Lung (tissue), 12 donors: ENCODE data around the gene COG7. TPM values are rescaled to one million over a fixed set of nuclear protein-coding genes. Genes with fewer than 3 reads are reported as not detected.

Experiments
- ATAC-seq: fragments of 200-7000 bp; cut with Tn5 transposase; one replicate; pipeline ENCODE4 v1.9.1; 2020; ENCODE audit warnings: moderate number of reproducible peaks; ENCODE audit not compliant: insufficient read depth, low FRiP score
- DNase-seq, 3 donors: peaks; one replicate each; pipeline ENCODE4 v3.0.0-alpha.2; 2013 to 2017
- H3K27ac ChIP-seq, 2 donors: one replicate each; pipeline ENCODE4 v1.5.1; 2013; ENCODE audit warnings: mild to moderate bottlenecking in 2 of 2, moderate library complexity in 2 of 2, control low read depth in 1 of 2, inconsistent platforms in 1 of 2, low read depth in 1 of 2, low read length in 1 of 2
- H3K27me3 ChIP-seq, 3 donors: one replicate each; pipeline ENCODE4 v1.5.1; 2013; ENCODE audit warnings: low read length in 2 of 3; ENCODE audit not compliant: control insufficient read depth in 3 of 3, insufficient read depth in 3 of 3
- H3K36me3 ChIP-seq, 4 donors: one replicate each; pipeline ENCODE4 v1.5.1; 2013; ENCODE audit warnings: low read length in 4 of 4, mild to moderate bottlenecking in 1 of 4, moderate library complexity in 1 of 4; ENCODE audit not compliant: control insufficient read depth in 4 of 4, insufficient read depth in 4 of 4
- H3K4me1 ChIP-seq, 5 donors: one replicate each; pipeline ENCODE4 v1.5.1; 2013; ENCODE audit warnings: low read length in 5 of 5, mild to moderate bottlenecking in 2 of 5, moderate library complexity in 1 of 5; ENCODE audit not compliant: control insufficient read depth in 5 of 5, insufficient read depth in 5 of 5
- H3K4me3 ChIP-seq: one replicate; pipeline ENCODE4 v1.5.1; 2013; ENCODE audit warnings: mild to moderate bottlenecking, control low read depth, moderate library complexity
- H3K9ac ChIP-seq, 2 donors: one replicate each; pipeline ENCODE4 v1.5.1; 2013; ENCODE audit warnings: low read length in 2 of 2, control low read depth in 1 of 2; ENCODE audit not compliant: insufficient read depth in 1 of 2
- H3K9me3 ChIP-seq, 4 donors: one replicate each; pipeline ENCODE4 v1.5.1; 2013; ENCODE audit warnings: low read length in 3 of 4, mild to moderate bottlenecking in 1 of 4, moderate library complexity in 1 of 4; ENCODE audit not compliant: control insufficient read depth in 4 of 4, insufficient read depth in 3 of 4
- CTCF ChIP-seq: IDR thresholded peaks from 2 replicates; pipeline ENCODE4 v1.5.1; 2012; ENCODE audit warnings: mild to moderate bottlenecking; ENCODE audit errors: control extremely low read depth, extremely low read depth
- WGBS, 2 donors: extraction: QIAGEN DNeasy Blood & Tissue Kit; methylation state at CpG; one replicate each; pipeline ENCODE4 v1.1.7; 2013; 5-methylcytosine and 5-hydroxymethylcytosine counted together
- polyA plus RNA-seq, 2 donors: library from polyadenylated mRNA; stranded (reverse); fragments of 200-250 nt; gene quantifications; one replicate each; pipeline ENCODE4 v1.2.1, GENCODE V29; 2013
- total RNA-seq, 2 donors: library from RNA; depleted of rRNA in 1 of 2; stranded (reverse); fragments of >200 nt in 1 of 2; gene quantifications; one replicate each; pipeline ENCODE4 v1.2.1, GENCODE V29; 2014 to 2021
- donor health status: control.
- donor health status: control.
- donor health status: Bipolar disorder and iron deficiency.
- donor health status: healthy.
- donor health status: DM: yes; HTN: yes; CAD: no.

The COG7 gene
- total and polyA plus RNA-seq, 4 donors: 14.9 to 34.0 (median 20.0) TPM

- ATAC-seq (no peak), DNase-seq (no peak)
- H3K9ac ChIP-seq: no peak overlapping the region
- TF ChIP-seq CTCF: no peak
- no peaks in the 10 kb centered on the region for H3K9me3 ChIP-seq
- H3K36me3 ChIP-seq: no peaks in the 10 kb centered on the region
- no peak overlapping the region for H3K4me3 ChIP-seq
- WGBS, 2 donors: 89 to 94% methylated on average over 9 of the region's 9 CpGs
- peaks cover 0 to 3% (median 0%) of the 10 kb centered on the region in 3 donors for H3K27me3 ChIP-seq
- no peaks in the 10 kb centered on the region for H3K4me1 ChIP-seq
- H3K27ac ChIP-seq: no peak overlapping the region
Observed at GRCh38 chr16:23377071-23377931, 75.7 kb downstream of the COG7 start.

GRCh38 chr16:23375643-23376042 lies 77.3 kb downstream of the COG7 start:
- Histone ChIP-seq H3K4me1 (no peaks in the 10 kb centered on the region), H3K9me3 (no peaks in the 10 kb centered on the region), H3K27me3 (peaks cover 0 to 3% (median 0%) of the 10 kb centered on the region in 3 donors), H3K36me3 (no peaks in the 10 kb centered on the region), H3K27ac (no peak overlapping the region), H3K4me3 (no peak overlapping the region), H3K9ac (no peak overlapping the region)
- TF ChIP-seq CTCF: no peak
- DNase-seq (no peak), ATAC-seq (no peak)
- WGBS, 2 donors: 90 to 94% methylated on average over 7 of the region's 7 CpGs

GRCh38 chr16:23374721-23375510 lies 78.1 kb downstream of the COG7 start:
- H3K9me3 ChIP-seq: no peaks in the 10 kb centered on the region
- no peak overlapping the region for H3K27ac ChIP-seq
- no peaks in the 10 kb centered on the region for H3K36me3 ChIP-seq
- no peak overlapping the region for H3K4me3 ChIP-seq
- no peaks in the 10 kb centered on the region for H3K4me1 ChIP-seq
- H3K27me3 ChIP-seq: peaks cover 0 to 3% (median 0%) of the 10 kb centered on the region in 3 donors
- ATAC-seq (peak; percentile 44), DNase-seq (no peak)
- no peak overlapping the region for H3K9ac ChIP-seq
- WGBS, 2 donors: 77 to 87% methylated on average over 17 of the region's 17 CpGs
- no peak for TF ChIP-seq CTCF
